Measurements from ENCODE around the gene GRIK4. TPM values are rescaled to one million over a fixed set of nuclear protein-coding genes. Genes with fewer than 3 reads are reported as not detected.
A peak's percentile ranks its signal among the peaks of the same experiment; 100 is the strongest.

The GRIK4 gene
- total and polyA plus RNA-seq, 8 donors: 0.06 to 0.31 TPM; not detected in 6

GRCh38 chr11:120842195-120842594, 330.6 kb downstream of the GRIK4 start:
- Histone ChIP-seq H3K36me3 (no peaks in the 10 kb centered on the region), H3K27me3 (peaks cover 0 to 4% (median 0%) of the 10 kb centered on the region in 3 donors), H3K4me3 (no peak overlapping the region), H3K27ac (no peak overlapping the region), H3K9me3 (no peaks in the 10 kb centered on the region), H3K4me1 (no peaks in the 10 kb centered on the region)
- DNase-seq: no peak
- intact Hi-C loops (cut with DNase I; ENCODE audit: low total_unique reads): no loop called here
- 71 to 86% (median 81%) methylated on average over 1 of the region's 1 CpG for WGBS, 5 donors
- no peak for TF ChIP-seq POLR2A (IDR thresholded peaks at IDR 0.05)
- no peak for TF ChIP-seq EP300 (IDR thresholded peaks at IDR 0.05)
- TF ChIP-seq POLR2AphosphoS5 (IDR thresholded peaks at IDR 0.05): no peak
- TF ChIP-seq CTCF (IDR thresholded peaks at IDR 0.05): no peak

- TF ChIP-seq EP300 (IDR thresholded peaks at IDR 0.05): no peak
- no peak for TF ChIP-seq POLR2A (IDR thresholded peaks at IDR 0.05)
- no peak for TF ChIP-seq CTCF (IDR thresholded peaks at IDR 0.05)
- no peak for TF ChIP-seq POLR2AphosphoS5 (IDR thresholded peaks at IDR 0.05)
- H3K27ac ChIP-seq: no peak overlapping the region
- H3K4me1 ChIP-seq: no peaks in the 10 kb centered on the region
- no peaks in the 10 kb centered on the region for H3K9me3 ChIP-seq
- H3K36me3 ChIP-seq: no peaks in the 10 kb centered on the region
- WGBS, 5 donors: 64 to 73% (median 65%) methylated on average over 3 of the region's 3 CpGs
- no peak for DNase-seq
- H3K27me3 ChIP-seq: peaks cover 0 to 8% (median 0%) of the 10 kb centered on the region in 3 donors
- H3K4me3 ChIP-seq: no peak overlapping the region
- intact Hi-C loops (cut with DNase I; ENCODE audit: low total_unique reads): no loop called here
Observed at GRCh38 chr11:120853435-120853834, 341.9 kb downstream of the GRIK4 start.

GRCh38 chr11:120854988-120855387, 343.4 kb downstream of the GRIK4 start:
- Histone ChIP-seq H3K9me3 (no peaks in the 10 kb centered on the region), H3K27me3 (peaks cover 0 to 5% (median 0%) of the 10 kb centered on the region in 3 donors), H3K36me3 (no peaks in the 10 kb centered on the region), H3K4me3 (no peak overlapping the region), H3K27ac (no peak overlapping the region), H3K4me1 (no peaks in the 10 kb centered on the region)
- DNase-seq: peak in 1 of 2 donors; percentile 16
- intact Hi-C loops (cut with DNase I; ENCODE audit: low total_unique reads): no loop called here
- WGBS, 5 donors: 22 to 50% (median 38%) methylated on average over 5 of the region's 5 CpGs
- TF ChIP-seq EP300 (IDR thresholded peaks at IDR 0.05) (no peak), POLR2A (IDR thresholded peaks at IDR 0.05) (no peak), CTCF (IDR thresholded peaks at IDR 0.05) (no peak), POLR2AphosphoS5 (IDR thresholded peaks at IDR 0.05) (no peak)

GRCh38 chr11:120857508-120857907, 346.0 kb downstream of the GRIK4 start:
- 70 to 86% (median 78%) methylated on average over 1 of the region's 1 CpG for WGBS, 5 donors
- no peak overlapping the region for H3K4me3 ChIP-seq
- peaks cover 0 to 5% (median 0%) of the 10 kb centered on the region in 3 donors for H3K27me3 ChIP-seq
- intact Hi-C loops (cut with DNase I; ENCODE audit: low total_unique reads): no loop called here
- no peak for DNase-seq
- TF ChIP-seq POLR2AphosphoS5 (IDR thresholded peaks at IDR 0.05) (no peak), EP300 (IDR thresholded peaks at IDR 0.05) (no peak), CTCF (IDR thresholded peaks at IDR 0.05) (no peak), POLR2A (IDR thresholded peaks at IDR 0.05) (no peak)
- H3K9me3 ChIP-seq: no peaks in the 10 kb centered on the region
- no peak overlapping the region for H3K27ac ChIP-seq
- no peaks in the 10 kb centered on the region for H3K36me3 ChIP-seq
- H3K4me1 ChIP-seq: no peaks in the 10 kb centered on the region
